ENCODE data around the gene SUN3. TPM values are rescaled to one million over a fixed set of nuclear protein-coding genes. Genes with fewer than 3 reads are reported as not detected.

SUN3 gene, protein sequence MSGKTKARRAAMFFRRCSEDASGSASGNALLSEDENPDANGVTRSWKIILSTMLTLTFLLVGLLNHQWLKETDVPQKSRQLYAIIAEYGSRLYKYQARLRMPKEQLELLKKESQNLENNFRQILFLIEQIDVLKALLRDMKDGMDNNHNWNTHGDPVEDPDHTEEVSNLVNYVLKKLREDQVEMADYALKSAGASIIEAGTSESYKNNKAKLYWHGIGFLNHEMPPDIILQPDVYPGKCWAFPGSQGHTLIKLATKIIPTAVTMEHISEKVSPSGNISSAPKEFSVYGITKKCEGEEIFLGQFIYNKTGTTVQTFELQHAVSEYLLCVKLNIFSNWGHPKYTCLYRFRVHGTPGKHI
- total RNA-seq, result not detected in 3 replicates
- long read RNA-seq, result 0 reads

DNA sequence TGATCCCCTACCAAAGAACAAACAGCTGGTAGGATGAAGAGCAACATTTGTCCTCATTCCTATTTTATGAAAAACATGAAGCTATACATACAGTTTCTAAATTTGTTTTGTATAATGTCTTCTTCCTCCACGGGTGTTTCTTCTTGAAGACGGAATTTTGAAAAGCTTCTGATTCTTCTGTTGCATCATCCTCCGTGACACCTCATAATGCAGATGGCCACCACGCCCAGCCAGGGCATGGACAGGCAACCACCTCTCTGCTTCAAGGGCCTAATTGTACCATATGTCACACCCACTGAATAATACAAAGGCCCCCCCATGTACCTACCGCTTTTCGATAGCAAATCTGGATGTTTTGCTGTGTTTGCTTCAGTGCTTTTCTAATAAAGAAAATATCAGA, at the start of gene SUN3:
SUN3 (minus strand) TSS at position 170 of the 400 bp plus-strand sequence; CDS start at position 1, 169 bp downstream.
- TF ChIP-seq, protein P1, sequence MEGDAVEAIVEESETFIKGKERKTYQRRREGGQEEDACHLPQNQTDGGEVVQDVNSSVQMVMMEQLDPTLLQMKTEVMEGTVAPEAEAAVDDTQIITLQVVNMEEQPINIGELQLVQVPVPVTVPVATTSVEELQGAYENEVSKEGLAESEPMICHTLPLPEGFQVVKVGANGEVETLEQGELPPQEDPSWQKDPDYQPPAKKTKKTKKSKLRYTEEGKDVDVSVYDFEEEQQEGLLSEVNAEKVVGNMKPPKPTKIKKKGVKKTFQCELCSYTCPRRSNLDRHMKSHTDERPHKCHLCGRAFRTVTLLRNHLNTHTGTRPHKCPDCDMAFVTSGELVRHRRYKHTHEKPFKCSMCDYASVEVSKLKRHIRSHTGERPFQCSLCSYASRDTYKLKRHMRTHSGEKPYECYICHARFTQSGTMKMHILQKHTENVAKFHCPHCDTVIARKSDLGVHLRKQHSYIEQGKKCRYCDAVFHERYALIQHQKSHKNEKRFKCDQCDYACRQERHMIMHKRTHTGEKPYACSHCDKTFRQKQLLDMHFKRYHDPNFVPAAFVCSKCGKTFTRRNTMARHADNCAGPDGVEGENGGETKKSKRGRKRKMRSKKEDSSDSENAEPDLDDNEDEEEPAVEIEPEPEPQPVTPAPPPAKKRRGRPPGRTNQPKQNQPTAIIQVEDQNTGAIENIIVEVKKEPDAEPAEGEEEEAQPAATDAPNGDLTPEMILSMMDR (IDR thresholded peaks at IDR 0.05), result no peak
- H3K36me3 Mint-ChIP-seq (ENCODE audit: low read depth), result peaks cover 3% of the 10 kb centered on the region
- peaks cover 10% of the 10 kb centered on the region for H3K9me3 Mint-ChIP-seq (ENCODE audit: low read depth)
- no peak within 1 kb of the TSS for H3K27ac Mint-ChIP-seq (ENCODE audit: unreplicated experiment)
- H3K4me3 Mint-ChIP-seq (ENCODE audit: unreplicated experiment), result no peak within 1 kb of the TSS
- DNase-seq (ENCODE audit: low spot score), result no peak
- H3K4me1 Mint-ChIP-seq (ENCODE audit: low read depth), result no peaks in the 10 kb centered on the region
- peaks cover 51% of the 10 kb centered on the region for H3K27me3 Mint-ChIP-seq (ENCODE audit: low read depth)

DNA sequence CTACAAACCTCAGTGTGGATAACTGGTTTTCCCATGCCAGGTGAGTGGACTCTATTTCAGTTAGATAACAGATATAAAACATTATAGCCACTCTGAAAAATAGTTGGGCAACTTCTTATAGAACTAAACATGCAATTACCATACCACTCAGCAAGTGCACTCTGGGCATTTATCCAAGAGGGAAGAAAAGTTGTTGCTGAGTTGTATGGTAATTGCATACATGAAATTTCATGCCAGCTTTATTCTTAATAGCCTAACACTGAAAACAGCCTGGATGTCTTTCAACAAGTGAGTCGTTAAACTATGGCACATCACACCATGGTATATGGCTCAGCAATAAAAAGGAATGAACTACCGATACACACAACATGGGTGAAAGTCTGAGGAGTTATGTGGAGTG, 49.6 kb upstream of the SUN3 start:
- no peaks in the 10 kb centered on the region for H3K27me3 Mint-ChIP-seq (ENCODE audit: low read depth)
- H3K4me1 Mint-ChIP-seq (ENCODE audit: low read depth), result peaks cover 9% of the 10 kb centered on the region
- H3K4me3 Mint-ChIP-seq (ENCODE audit: unreplicated experiment), result no peak overlapping the region
- no peak overlapping the region for H3K27ac Mint-ChIP-seq (ENCODE audit: unreplicated experiment)
- H3K36me3 Mint-ChIP-seq (ENCODE audit: low read depth), result no peaks in the 10 kb centered on the region
- TF ChIP-seq, protein P1 (IDR thresholded peaks at IDR 0.05), result no peak
- H3K9me3 Mint-ChIP-seq (ENCODE audit: low read depth), result no peaks in the 10 kb centered on the region
- no peak for DNase-seq (ENCODE audit: low spot score)

DNA sequence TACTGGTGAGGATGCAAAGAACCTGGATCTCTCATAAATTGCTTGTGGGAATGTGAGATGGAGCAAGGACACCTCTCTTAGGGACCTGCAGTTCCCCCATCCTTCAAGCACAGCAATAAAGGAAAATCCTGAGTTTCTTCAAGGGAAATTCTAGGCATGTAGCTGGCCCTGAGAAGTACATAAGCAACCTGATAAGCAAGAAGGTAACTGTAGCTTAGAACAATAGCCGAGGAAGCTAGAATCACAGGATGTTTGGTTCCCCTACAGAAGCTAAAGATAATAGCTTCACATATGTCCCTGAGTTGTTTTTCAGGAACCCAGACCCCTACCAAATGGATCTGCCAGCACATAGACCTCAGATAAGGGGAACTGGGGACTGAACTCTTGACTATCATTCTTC, 48.5 kb upstream of the SUN3 start:
- peaks cover 2% of the 10 kb centered on the region for H3K9me3 Mint-ChIP-seq (ENCODE audit: low read depth)
- TF ChIP-seq, protein P1 (IDR thresholded peaks at IDR 0.05), result no peak
- H3K36me3 Mint-ChIP-seq (ENCODE audit: low read depth), result peaks cover under 1% of the 10 kb centered on the region
- H3K4me1 Mint-ChIP-seq (ENCODE audit: low read depth), result peaks cover 3% of the 10 kb centered on the region
- H3K4me3 Mint-ChIP-seq (ENCODE audit: unreplicated experiment), result no peak overlapping the region
- H3K27me3 Mint-ChIP-seq (ENCODE audit: low read depth), result no peaks in the 10 kb centered on the region
- H3K27ac Mint-ChIP-seq (ENCODE audit: unreplicated experiment), result no peak overlapping the region
- DNase-seq (ENCODE audit: low spot score), result no peak

DNA sequence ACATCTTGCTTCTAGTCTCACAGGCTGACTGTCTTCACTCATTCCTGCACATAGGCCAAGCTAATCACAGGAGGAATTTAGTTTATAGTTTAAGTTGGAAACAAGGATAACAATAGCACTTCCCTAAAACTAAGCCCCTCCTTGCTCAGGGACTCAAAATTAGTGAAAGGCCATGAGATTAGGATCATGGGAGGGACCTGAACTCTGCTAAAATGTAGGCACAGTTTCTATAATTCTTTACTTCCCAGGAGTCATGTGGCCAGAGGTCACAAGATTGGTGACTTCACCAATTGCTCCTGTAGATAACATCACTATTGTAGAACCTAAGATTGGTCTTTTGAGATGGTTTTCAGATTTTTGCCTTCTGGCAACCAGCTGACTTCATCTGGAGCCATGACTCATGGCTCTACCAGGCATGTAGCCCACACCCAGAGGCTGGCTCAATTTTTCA, 45.3 kb upstream of the SUN3 start:
- DNase-seq (ENCODE audit: low spot score), result no peak
- Mint-ChIP-seq H3K9me3 (ENCODE audit: low read depth) (peaks cover 11% of the 10 kb centered on the region), H3K4me3 (ENCODE audit: unreplicated experiment) (no peak overlapping the region), H3K36me3 (ENCODE audit: low read depth) (peaks cover 6% of the 10 kb centered on the region), H3K27ac (ENCODE audit: unreplicated experiment) (no peak overlapping the region), H3K4me1 (ENCODE audit: low read depth) (peaks cover 3% of the 10 kb centered on the region), H3K27me3 (ENCODE audit: low read depth) (no peaks in the 10 kb centered on the region)
- TF ChIP-seq, protein P1 (IDR thresholded peaks at IDR 0.05), result no peak

DNA sequence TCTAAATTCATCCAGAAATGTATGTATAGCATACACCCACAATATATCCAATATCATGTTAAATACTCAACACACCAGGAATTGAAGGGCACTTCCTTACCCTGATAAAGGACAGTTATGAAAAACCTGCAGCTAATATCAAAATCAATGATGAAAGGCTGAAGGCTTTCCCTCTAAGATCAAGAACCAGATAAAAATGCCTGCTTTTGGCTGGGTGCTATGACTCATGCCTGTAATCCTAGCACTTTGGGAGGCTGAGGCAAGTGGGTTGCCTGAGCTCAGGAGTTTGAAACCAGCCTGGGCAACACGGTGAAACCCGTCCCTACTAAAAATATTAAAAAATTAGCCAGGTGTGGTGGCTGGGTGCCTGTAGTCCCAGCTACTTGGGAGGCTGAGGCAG, 38.6 kb upstream of the SUN3 start:
- no peak overlapping the region for H3K27ac Mint-ChIP-seq (ENCODE audit: unreplicated experiment)
- H3K9me3 Mint-ChIP-seq (ENCODE audit: low read depth), result peaks cover 28% of the 10 kb centered on the region
- no peak overlapping the region for H3K4me3 Mint-ChIP-seq (ENCODE audit: unreplicated experiment)
- H3K27me3 Mint-ChIP-seq (ENCODE audit: low read depth), result no peaks in the 10 kb centered on the region
- H3K4me1 Mint-ChIP-seq (ENCODE audit: low read depth), result no peaks in the 10 kb centered on the region
- TF ChIP-seq, protein P1 (IDR thresholded peaks at IDR 0.05), result no peak
- peaks cover 16% of the 10 kb centered on the region for H3K36me3 Mint-ChIP-seq (ENCODE audit: low read depth)
- no peak for DNase-seq (ENCODE audit: low spot score)
